ENCODE data around the gene SIRT7.

SIRT7 gene

GRCh38 chr17:81899514-81900166 is 18.3 kb downstream of the SIRT7 start:
- Histone ChIP-seq H3K9ac (no peak overlapping the region), H2AFZ (ENCODE audit: low read depth) (no peak overlapping the region), H3K36me3 (ENCODE audit: insufficient read depth) (no peaks in the 10 kb centered on the region), H3K4me2 (no peak overlapping the region), H4K20me1 (ENCODE audit: insufficient read depth) (no peaks in the 10 kb centered on the region), H3K79me2 (ENCODE audit: insufficient read depth, low read depth) (no peaks in the 10 kb centered on the region), H3K27ac (no peak overlapping the region), H3K4me3 (IDR thresholded peaks at IDR 0.05; ENCODE audit: insufficient read depth, low read depth, low read length) (no peak overlapping the region), H3K27me3 (ENCODE audit: insufficient read depth, low read depth) (no peaks in the 10 kb centered on the region), H3K4me1 (ENCODE audit: low read depth, poor library complexity, severe bottlenecking) (no peaks in the 10 kb centered on the region)
- no peak for TF ChIP-seq CTCF (conservative IDR thresholded peaks at IDR 0.05; ENCODE audit: low read depth, low read length)

- Histone ChIP-seq H3K4me1 (ENCODE audit: low read depth, poor library complexity, severe bottlenecking) (no peaks in the 10 kb centered on the region), H3K9ac (no peak overlapping the region), H3K36me3 (ENCODE audit: insufficient read depth) (no peaks in the 10 kb centered on the region), H3K27ac (no peak overlapping the region), H3K27me3 (ENCODE audit: insufficient read depth, low read depth) (no peaks in the 10 kb centered on the region), H2AFZ (ENCODE audit: low read depth) (no peak overlapping the region), H3K79me2 (ENCODE audit: insufficient read depth, low read depth) (no peaks in the 10 kb centered on the region), H4K20me1 (ENCODE audit: insufficient read depth) (no peaks in the 10 kb centered on the region), H3K4me2 (no peak overlapping the region), H3K4me3 (IDR thresholded peaks at IDR 0.05; ENCODE audit: insufficient read depth, low read depth, low read length) (no peak overlapping the region)
- no peak for TF ChIP-seq CTCF (conservative IDR thresholded peaks at IDR 0.05; ENCODE audit: low read depth, low read length)
These were observed 19.1 kb downstream of the SIRT7 start for GRCh38 chr17:81898885-81899284.

- no peak for TF ChIP-seq CTCF (conservative IDR thresholded peaks at IDR 0.05; ENCODE audit: low read depth, low read length)
- no peak overlapping the region for H2AFZ ChIP-seq (ENCODE audit: low read depth)
- no peaks in the 10 kb centered on the region for H4K20me1 ChIP-seq (ENCODE audit: insufficient read depth)
- no peak overlapping the region for H3K4me3 ChIP-seq (IDR thresholded peaks at IDR 0.05; ENCODE audit: insufficient read depth, low read depth, low read length)
- no peaks in the 10 kb centered on the region for H3K27me3 ChIP-seq (ENCODE audit: insufficient read depth, low read depth)
- no peaks in the 10 kb centered on the region for H3K36me3 ChIP-seq (ENCODE audit: insufficient read depth)
- no peaks in the 10 kb centered on the region for H3K4me1 ChIP-seq (ENCODE audit: low read depth, poor library complexity, severe bottlenecking)
- no peak overlapping the region for H3K27ac ChIP-seq
- H3K4me2 ChIP-seq: no peak overlapping the region
- no peak overlapping the region for H3K9ac ChIP-seq
- peaks cover under 1% of the 10 kb centered on the region; the same call in 1 of the 2 replicates for H3K79me2 ChIP-seq (ENCODE audit: insufficient read depth, low read depth)
These were observed 19.7 kb downstream of the SIRT7 start for GRCh38 chr17:81898029-81898866.

- Histone ChIP-seq H3K4me2 (no peak overlapping the region), H3K36me3 (ENCODE audit: insufficient read depth) (peaks cover 2% of the 10 kb centered on the region; the same call in 1 of the 2 replicates), H3K27me3 (ENCODE audit: insufficient read depth, low read depth) (no peaks in the 10 kb centered on the region), H3K27ac (no peak overlapping the region), H4K20me1 (ENCODE audit: insufficient read depth) (no peaks in the 10 kb centered on the region), H3K4me1 (ENCODE audit: low read depth, poor library complexity, severe bottlenecking) (peaks cover 7% of the 10 kb centered on the region), H2AFZ (ENCODE audit: low read depth) (no peak overlapping the region), H3K9ac (no peak overlapping the region), H3K4me3 (IDR thresholded peaks at IDR 0.05; ENCODE audit: insufficient read depth, low read depth, low read length) (no peak overlapping the region), H3K79me2 (ENCODE audit: insufficient read depth, low read depth) (peaks cover 20% of the 10 kb centered on the region)
- no peak for TF ChIP-seq CTCF (conservative IDR thresholded peaks at IDR 0.05; ENCODE audit: low read depth, low read length)
These were observed 22.6 kb downstream of the SIRT7 start for GRCh38 chr17:81895400-81895799.

All from KMS-11 (cell line).